ENCODE data around the gene CABP2.

GRCh38 chr11:67504950-67505581, 18.2 kb downstream of the CABP2 start, which contains the start of gene PITPNM1:
- TF ChIP-seq ZSCAN29 (IDR thresholded peaks at IDR 0.05) (no peak), CTCF (IDR thresholded peaks at IDR 0.05 in 2 of 3, conservative IDR thresholded peaks at IDR 0.05 in 1 of 3; ENCODE audit: control insufficient read depth in 2 of 3, extremely low read depth in 1 of 3, insufficient read depth in 1 of 3, low read depth in 3 of 3, low read length in 3 of 3) (no peak), SMC3 (IDR thresholded peaks at IDR 0.05; ENCODE audit: borderline replicate concordance, low read length) (peak; percentile 6; the same call in 1 of the 2 replicates), REST (IDR thresholded peaks at IDR 0.05; ENCODE audit: low read depth, low read length) (no peak), JUND (IDR thresholded peaks at IDR 0.05; ENCODE audit: low read depth, low read length) (no peak)
